GM12873 (cell line): Measurements from ENCODE around the gene ATOH7.

Source experiments
- TF ChIP-seq, protein P1 (sequence below): IDR thresholded peaks from 2 replicates; pipeline ENCODE4 v1.5.1; 2012; ENCODE audit warnings: low read depth, mild to moderate bottlenecking, moderate library complexity, low read length, control low read depth; ENCODE audit not compliant: insufficient read depth; ENCODE audit errors: missing control alignments

ATOH7 gene

DNA sequence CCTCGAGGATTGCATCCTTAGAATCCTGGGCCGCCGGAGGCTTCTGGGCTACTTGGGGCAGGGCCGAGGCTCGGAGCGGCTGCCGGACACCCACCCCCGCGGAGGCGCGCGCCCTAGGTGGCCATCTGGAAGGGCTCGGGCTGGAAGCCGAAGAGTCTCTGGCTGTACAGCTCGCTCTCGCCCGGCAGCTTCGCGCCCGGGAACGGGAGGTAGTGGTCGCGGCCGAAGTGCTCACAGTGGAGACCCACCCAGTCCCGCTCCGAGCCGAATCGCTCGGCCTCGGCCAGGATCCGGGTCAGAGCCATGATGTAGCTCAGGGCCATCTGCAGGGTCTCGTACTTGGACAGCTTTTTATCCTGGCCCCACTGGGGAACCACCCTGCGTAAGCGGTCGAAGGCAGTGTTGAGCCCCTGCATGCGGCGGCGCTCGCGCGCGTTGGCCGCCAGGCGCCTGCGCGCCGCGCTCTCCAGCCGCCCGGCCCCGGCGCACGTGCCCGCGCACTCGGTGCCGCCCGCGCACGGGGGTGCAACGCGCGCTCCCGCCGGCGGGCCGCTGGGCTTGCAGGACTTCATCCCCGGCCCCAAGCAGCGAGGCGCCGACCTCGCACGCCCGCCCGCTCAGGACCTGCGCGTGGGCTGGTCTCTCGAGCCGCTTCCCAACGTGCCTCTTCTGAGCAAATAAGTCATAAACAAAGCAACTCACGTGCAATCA lies 652 bp downstream of the ATOH7 start:
- TF ChIP-seq, protein P1, sequence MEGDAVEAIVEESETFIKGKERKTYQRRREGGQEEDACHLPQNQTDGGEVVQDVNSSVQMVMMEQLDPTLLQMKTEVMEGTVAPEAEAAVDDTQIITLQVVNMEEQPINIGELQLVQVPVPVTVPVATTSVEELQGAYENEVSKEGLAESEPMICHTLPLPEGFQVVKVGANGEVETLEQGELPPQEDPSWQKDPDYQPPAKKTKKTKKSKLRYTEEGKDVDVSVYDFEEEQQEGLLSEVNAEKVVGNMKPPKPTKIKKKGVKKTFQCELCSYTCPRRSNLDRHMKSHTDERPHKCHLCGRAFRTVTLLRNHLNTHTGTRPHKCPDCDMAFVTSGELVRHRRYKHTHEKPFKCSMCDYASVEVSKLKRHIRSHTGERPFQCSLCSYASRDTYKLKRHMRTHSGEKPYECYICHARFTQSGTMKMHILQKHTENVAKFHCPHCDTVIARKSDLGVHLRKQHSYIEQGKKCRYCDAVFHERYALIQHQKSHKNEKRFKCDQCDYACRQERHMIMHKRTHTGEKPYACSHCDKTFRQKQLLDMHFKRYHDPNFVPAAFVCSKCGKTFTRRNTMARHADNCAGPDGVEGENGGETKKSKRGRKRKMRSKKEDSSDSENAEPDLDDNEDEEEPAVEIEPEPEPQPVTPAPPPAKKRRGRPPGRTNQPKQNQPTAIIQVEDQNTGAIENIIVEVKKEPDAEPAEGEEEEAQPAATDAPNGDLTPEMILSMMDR = peak; percentile 33

DNA sequence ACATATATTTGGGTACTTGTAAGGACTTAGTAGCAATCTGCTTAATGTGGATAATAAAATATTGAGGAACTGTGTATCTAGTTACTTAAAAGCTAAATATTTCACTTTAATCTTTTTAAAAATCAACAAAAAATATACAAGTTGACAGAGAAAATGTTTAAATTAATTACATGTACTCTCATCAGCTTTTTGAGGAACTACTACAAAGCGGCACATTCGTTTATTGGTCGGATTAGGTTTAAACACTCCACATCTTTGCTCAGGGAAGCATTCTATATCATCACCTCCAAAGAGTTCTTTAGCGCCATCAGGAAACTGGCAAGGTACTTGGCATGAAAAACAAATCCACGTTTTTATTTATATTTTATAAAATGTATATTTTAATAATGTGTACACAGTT lies 1.6 kb downstream of the ATOH7 start:
- TF ChIP-seq, protein P1 = no peak

DNA sequence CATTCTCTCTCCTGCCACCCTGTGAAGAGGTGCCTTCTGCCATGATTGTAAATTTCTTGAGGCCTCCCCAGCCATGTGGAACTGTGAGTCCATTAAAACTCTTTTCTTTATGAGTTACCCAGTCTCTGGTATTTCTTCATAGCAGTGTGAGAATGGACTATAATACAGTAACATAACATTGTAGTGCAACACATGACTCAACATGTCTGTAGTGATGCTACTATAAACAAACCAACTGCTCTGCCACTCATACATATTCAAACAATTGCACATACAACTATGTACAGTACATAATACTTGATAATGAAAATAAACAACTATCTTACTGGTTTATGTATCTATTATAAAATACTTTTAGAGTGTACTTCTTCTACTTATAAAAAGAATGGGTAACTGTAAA lies 7.1 kb downstream of the ATOH7 start:
- TF ChIP-seq, protein P1 = no peak

DNA sequence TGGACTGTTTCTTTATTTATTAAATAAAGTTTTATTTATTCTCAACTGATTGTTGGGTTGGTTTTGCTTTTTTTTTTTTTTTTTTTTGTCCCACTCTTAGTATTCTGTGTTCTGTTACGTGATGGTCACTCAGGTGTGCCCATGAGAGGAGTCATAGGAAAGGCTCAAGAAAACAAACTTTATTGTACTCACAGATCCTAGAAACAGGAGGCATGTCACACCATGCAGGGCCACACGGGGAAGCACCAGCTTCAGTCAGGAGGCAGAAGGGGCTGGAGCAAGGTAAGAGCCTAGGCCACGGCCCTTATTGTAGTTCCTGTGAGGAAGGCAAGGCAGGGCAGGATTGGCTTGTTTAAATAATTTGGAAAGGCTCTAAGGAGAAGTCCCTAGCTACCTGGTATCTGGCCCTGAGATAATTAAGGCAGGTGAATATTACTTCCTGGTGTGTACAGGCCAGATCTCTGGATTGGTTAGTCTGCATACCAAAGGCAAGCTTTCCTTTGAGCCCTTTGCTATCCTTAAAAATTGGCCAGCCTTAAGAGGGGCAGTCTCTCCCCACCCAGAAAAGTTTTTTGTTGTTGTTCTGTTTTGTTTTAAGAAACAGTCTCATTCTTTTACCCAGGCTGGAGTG lies 8.3 kb downstream of the ATOH7 start:
- TF ChIP-seq, protein P1 = peak; percentile 29

DNA sequence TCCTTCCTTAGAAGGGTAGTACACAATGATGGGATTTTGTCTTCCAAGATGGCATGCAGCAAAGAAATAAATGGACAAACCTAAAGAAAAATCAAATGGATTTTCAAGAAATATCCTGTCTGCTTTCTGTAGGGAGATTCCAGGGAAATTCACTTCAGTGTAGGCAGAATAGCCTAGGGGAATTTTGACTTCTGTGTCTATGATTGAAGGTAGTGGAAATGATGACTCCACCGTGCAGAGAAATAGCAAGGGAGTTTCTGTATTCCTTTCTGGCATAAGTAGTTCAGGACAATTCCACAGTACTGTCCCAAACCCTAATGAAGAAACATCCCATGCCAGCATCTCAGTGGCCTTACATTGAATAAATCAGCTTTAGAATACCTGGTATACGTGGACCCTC lies 9.5 kb downstream of the ATOH7 start:
- TF ChIP-seq, protein P1 = no peak

DNA sequence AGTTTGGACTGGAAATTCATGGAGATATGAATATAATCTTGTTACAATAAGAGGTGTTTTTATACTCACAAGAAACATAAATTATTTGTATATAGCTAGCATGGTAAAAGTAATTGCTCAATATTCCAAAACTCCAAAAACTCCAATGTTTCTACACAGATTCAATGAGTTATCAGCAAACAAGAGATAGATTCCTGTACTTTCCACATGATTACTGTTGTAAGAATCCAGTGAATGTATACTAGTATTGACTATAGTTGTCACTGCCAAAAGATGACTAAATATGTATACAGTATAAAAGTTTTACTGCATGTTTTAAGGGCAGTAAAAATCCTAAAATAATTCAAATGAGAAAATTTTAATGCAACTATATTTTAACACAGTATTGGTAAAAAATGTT lies 10.7 kb downstream of the ATOH7 start:
- TF ChIP-seq, protein P1 = no peak

DNA sequence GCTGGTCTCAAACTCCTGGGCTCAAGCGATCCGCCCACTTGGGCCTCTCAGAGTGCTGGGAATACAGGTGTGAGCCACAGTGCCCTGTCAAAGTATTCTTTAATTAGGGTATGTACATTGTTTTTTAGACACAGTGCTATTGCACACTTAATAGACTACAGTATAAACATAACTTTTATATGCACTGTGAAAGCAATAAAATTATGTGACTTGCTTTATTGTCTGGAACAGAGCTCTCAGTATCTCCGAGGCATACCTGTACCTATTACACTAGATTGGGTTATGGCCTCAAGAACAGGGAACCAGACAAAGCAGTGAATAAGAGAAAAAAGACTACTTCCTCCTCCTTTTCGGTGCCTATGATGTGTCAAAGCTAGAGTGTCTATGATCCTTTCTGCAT lies 13.1 kb downstream of the ATOH7 start:
- TF ChIP-seq, protein P1 = no peak
